GM12878 (cell line): ENCODE results near the gene POLR3K.
"Not testable (repeated sequence)": the region's sequence is repeated elsewhere in the genome, so short reads cannot be mapped to it uniquely, and the experiment has no call there.

ENCODE experiments used
- CTCF ChIP-seq, 3 experiments: IDR thresholded peaks in 2 of 3; conservative IDR thresholded peaks in 1 of 3; 2 replicates each; pipeline ENCODE4 v1.5.1; 2011; ENCODE audit warnings: low read depth in 3 of 3, low read length in 3 of 3, mild to moderate bottlenecking in 3 of 3, control low read depth in 2 of 3, moderate library complexity in 2 of 3, inconsistent platforms in 1 of 3, mixed read lengths in 1 of 3; ENCODE audit not compliant: control insufficient read depth in 2 of 3, insufficient read depth in 1 of 3; ENCODE audit errors: extremely low read depth in 1 of 3
- E2F8 ChIP-seq: fragments of 450-650 bp; IDR thresholded peaks from 2 replicates; pipeline ENCODE4 v1.6.1; 2018; ENCODE audit warnings: mild to moderate bottlenecking, low read depth, moderate library complexity; ENCODE audit not compliant: partially characterized antibody
- JUNB ChIP-seq: IDR thresholded peaks from 2 replicates; pipeline ENCODE4 v1.6.1; 2016; ENCODE audit warnings: antibody characterized with exemption, mild to moderate bottlenecking
- MAX ChIP-seq: IDR thresholded peaks from 2 replicates; pipeline ENCODE4 v1.6.1; 2012; ENCODE audit warnings: low read depth, low read length, improper control_type of control experiment
- MTA2 ChIP-seq: fragments of 450-650 bp; IDR thresholded peaks from 2 replicates; pipeline ENCODE4 v1.6.1; 2016; ENCODE audit warnings: low read depth, mild to moderate bottlenecking, moderate library complexity
- MTA3 ChIP-seq: IDR thresholded peaks from 2 replicates; pipeline ENCODE4 v1.6.1; 2012; ENCODE audit warnings: low read length, inconsistent platforms, borderline replicate concordance
- NFYB ChIP-seq: IDR thresholded peaks from 2 replicates; pipeline ENCODE4 v1.6.1; 2011; ENCODE audit warnings: low read depth, mild to moderate bottlenecking, low read length, improper control_type of control experiment, moderate library complexity; ENCODE audit not compliant: insufficient read depth
- POLR2A ChIP-seq: IDR thresholded peaks from 2 replicates; pipeline ENCODE4 v1.6.1; 2011; ENCODE audit warnings: low read depth, mild to moderate bottlenecking, low read length
- POLR2AphosphoS5 ChIP-seq: IDR thresholded peaks from 2 replicates; pipeline ENCODE4 v1.6.1; 2011; ENCODE audit warnings: mild to moderate bottlenecking, low read length, inconsistent platforms
- RB1 ChIP-seq: fragments of 450-650 bp; formaldehyde crosslinking; IDR thresholded peaks from 2 replicates; pipeline ENCODE4 v1.6.1; 2017; ENCODE audit warnings: mild to moderate bottlenecking, borderline replicate concordance
- SP1 ChIP-seq: IDR thresholded peaks from one replicate; pipeline ENCODE4 v1.6.1; 2011; ENCODE audit warnings: low read depth, low read length
- TCF12 ChIP-seq: IDR thresholded peaks from 2 replicates; pipeline ENCODE4 v1.6.1; 2011; ENCODE audit warnings: low read depth, mild to moderate bottlenecking, low read length
- ZNF274 ChIP-seq: IDR thresholded peaks from one replicate; pipeline ENCODE4 v1.8.0; 2011; ENCODE audit not compliant: insufficient read length, insufficient read depth

DNA sequence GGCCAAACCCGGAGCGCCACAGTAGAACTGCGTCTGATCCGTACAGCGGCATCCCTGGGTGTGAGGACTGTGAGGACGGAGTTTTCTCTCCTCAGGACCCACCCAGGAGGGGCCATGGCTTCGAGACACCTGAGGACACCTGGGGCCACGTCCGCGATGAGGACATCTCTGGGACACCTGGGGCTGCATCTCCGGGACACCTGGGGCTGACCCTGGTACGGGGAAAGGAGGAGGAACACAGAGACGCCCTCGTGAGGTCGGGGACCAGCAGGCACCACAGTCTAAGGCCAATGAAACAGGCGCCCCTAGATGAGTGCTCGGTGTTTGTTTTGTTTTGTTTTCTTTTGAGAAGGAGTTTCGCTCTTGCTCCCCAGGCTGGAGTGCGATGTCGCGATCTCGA lies 29.3 kb downstream of the POLR3K start:
- TF ChIP-seq CTCF (IDR thresholded peaks at IDR 0.05 in 2 of 3, conservative IDR thresholded peaks at IDR 0.05 in 1 of 3; ENCODE audit: control insufficient read depth in 2 of 3, extremely low read depth in 1 of 3, insufficient read depth in 1 of 3, low read depth in 3 of 3, low read length in 3 of 3); SP1; MAX; NFYB; JUNB; TCF12; MTA2; E2F8; ZNF274; MTA3; RB1; POLR2A; POLR2AphosphoS5: not testable (repeated sequence)
